ENCODE data around the gene UGT1A5.

UGT1A5 gene

DNA sequence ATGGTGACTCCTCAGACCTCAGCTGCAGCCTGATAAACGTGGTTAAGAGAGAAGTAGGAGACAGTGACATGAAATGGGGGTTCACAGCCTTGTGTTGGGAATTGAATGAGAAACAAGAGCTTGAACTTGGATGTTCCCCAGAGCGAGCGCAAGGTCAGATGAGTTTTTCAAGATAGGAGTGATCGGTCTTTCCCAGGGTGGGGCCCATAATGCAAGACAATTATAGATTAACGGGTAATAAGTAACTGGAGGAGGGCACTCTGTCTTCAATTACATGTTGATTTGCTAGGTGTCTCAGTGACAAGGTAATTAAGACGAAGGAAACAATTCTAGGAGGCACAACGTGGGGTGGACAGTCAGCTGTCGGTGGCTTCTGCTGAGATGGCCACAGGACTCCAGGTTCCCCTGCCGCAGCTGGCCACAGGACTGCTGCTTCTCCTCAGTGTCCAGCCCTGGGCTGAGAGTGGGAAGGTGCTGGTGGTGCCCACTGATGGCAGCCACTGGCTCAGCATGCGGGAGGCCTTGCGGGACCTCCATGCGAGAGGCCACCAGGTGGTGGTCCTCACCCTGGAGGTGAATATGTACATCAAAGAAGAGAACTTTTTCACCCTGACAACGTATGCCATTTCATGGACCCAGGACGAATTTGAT lies at the start of gene UGT1A5:
TSS of gene UGT1A5 (plus strand) at position 297 of the 651 bp plus-strand sequence. CDS start at position 382, 85 bp downstream.
- no peak for DNase-seq

DNA sequence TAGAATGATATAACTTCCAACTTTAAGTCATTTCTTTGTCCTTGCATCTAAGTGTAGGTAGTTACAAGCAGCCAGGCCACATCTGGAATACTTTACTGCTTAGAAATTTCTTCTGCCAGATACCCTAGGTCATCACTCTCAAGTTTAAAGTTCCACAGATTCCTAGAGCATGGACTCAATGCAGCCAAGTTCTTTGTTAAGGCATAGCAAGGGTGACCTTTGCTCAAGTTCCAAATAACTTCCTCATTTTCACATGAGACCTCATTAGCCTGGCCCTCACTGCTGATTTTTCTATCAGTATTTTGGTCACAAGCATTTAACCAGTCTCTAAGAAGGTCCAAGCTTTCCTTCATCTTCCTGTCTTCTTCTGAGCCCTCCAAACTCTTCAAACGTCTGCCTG lies 48.8 kb upstream of the UGT1A5 start:
- no peak for DNase-seq

DNA sequence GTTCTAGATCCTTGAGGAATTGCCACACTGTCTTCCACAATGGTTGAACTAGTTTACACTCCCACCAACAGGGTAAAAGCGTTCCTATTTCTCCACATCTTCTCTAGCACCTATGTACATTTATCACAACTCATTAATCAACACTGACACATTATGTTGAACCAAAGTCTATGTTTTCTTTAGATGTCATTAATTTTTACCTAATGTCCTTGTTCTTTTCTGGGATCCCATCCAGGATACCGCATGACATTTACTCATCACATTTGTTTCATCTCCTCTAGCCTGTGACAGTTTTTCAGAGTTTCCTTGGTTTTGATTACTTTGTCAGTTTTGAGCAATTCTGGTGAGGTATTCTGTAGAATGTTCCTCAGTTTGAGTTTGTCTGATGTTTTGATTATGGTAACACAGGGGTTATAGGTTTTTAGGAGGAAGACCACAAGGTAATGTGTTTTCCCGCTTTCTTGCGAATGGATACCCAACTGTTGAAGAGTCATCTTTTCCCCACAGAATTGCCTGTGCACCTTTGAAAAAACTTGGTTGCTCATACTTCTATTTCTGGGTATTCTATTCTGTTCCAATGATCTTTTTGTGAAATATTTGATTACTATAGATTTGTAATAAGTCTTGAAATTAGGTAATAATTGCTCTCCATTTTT lies 44.0 kb upstream of the UGT1A5 start:
- DNase-seq: no peak

DNA sequence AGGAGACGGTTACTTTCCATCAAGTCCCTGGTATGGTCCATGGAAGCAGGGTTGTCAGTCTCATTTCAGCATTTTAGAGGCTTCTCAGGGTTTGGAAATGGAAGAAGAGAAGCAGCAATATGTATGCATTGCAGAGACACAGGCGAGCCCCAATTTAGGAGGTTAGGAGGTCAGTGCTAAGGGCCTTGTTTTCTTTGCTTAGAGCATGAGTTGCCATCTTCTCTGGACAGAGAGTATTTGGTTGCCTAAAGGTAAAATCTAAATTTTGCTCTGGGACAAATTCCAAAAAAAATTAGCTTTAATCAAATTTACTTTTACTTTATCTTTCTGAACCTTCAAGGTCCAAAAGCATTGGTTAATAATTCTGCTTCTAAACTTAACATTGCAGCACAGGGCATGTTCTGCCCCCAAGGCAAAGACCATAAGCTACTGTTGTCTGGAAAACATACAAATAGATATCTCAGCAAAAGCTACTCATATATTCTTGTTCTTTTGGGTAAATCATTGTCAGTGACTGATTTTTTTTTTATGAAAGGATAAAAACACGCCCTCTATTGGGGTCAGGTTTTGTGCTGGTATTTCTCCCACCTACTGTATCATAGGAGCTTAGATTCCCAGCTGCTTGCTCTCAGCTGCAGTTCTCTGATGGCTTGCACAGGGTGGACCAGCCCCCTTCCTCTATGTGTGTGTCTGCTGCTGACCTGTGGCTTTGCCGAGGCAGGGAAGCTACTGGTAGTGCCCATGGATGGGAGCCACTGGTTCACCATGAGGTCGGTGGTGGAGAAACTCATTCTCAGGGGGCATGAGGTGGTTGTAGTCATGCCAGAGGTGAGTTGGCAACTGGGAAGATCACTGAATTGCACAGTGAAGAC lies 41.2 kb upstream of the UGT1A5 start, which contains the start of gene UGT1A9:
TSS of gene UGT1A9 (plus strand) at position 609 of the 872 bp plus-strand sequence. CDS start at position 646, 37 bp downstream.
- DNase-seq: no peak

DNA sequence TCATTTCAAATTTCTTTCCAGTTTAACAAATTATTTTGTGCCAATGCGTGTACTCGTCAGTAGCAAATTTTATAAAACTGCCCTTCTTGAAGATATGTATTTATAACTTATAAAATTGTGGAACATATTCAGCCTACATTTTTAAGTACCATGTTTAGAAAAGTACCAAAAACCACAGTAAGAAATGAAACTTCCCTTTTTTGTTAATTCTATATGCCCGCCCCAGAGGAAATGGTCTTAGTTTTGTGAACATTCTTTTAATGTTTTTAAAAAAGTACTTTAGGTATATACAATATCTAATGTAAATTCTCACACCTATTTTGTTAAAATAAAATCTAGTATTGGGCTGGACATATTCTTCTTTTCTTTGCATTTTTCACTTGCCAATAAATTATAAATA lies 39.8 kb upstream of the UGT1A5 start:
- DNase-seq: no peak

DNA sequence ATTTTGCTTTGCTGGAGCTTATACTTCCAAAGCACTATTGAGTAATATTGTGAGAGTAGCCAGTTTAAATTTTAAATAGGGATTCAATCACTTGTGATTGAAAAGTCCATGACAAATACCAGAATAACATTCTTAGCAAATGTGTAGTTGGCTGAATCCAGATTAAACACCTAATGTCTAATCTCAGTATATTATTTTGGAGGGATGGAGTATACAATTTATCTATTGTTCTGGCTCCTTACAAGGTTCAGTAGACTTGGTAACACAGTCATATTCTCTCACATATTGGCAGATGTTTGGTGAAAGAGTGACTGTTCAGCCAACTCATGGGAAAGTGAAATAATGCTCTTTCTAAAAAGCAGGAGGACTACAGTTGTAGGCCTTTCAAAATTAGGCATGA lies 38.8 kb upstream of the UGT1A5 start:
- DNase-seq: no peak

DNA sequence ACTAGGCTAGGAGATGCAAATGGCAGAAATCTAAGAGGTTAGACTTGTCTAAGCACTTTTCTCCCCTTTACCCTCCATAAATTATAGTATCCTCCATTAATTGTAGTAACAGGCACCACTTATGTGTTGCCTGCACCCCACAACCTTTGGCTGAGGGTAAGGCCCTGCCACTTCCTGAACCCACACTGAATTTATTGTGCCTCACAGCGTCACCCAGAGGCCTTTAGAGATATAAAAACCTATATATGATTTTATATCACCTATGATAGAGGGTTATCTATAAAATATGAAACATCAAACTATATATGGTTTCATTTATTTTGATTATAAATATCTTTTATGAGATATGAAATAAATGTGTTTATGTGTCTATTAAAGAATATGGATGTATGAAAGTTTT lies 38.4 kb upstream of the UGT1A5 start:
- DNase-seq: no peak

DNA sequence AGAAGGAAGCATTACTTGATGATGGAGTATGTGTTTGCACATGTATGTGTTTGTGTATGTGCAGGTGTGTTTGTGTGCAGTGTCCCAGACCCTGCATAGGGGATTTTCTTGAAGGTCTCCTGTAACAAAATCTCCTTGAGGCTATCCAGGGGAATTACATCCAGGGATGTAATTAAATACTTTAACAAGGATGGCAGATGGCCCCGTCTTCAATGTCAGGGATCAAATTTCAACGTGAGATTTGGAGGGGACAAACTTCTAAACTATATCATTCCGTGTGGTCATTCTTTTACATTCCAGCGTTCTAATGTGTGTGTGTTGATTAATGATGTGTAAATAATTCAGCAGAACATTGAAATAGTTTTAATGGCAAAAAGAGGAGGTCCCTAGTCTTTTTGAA lies 37.7 kb upstream of the UGT1A5 start:
- DNase-seq: no peak

DNA sequence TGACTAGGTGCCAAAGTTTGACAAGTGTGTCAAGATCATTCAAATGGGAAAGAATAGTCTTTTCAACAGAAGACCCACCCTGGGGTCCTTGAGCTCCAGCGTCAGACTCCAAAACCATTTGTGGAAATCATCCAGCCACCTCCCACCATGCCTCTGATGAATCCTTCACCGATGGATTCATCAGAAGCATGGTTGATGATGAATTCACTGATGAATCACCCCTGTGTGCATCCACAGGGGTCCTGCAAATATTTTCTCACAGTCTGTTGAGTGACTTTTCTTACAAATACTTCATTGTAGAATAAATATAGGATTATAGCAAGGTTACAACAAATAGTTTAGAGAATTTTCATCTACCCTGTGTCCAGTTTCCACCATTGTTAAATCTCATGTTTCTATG lies 36.7 kb upstream of the UGT1A5 start:
- DNase-seq: no peak

DNA sequence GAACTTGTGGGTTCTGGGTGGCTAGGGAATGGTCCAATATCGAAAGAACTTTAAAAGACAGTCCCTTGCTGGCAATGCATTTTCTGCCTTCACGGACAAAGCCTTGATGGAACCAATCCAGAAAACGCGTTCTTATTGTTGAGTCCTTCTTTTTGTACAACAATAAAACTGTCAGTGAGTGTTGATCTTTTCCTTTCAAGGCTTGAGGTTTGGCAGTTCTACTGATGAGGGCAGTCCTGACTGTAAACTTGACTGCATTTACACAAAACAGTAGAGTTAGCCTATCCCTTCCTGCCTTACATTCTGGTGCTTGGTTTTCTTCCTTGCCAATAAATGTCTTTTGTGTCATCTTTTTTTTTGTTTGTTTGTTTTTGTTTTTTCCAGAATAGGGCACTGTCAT lies 33.5 kb upstream of the UGT1A5 start:
- no peak for DNase-seq

DNA sequence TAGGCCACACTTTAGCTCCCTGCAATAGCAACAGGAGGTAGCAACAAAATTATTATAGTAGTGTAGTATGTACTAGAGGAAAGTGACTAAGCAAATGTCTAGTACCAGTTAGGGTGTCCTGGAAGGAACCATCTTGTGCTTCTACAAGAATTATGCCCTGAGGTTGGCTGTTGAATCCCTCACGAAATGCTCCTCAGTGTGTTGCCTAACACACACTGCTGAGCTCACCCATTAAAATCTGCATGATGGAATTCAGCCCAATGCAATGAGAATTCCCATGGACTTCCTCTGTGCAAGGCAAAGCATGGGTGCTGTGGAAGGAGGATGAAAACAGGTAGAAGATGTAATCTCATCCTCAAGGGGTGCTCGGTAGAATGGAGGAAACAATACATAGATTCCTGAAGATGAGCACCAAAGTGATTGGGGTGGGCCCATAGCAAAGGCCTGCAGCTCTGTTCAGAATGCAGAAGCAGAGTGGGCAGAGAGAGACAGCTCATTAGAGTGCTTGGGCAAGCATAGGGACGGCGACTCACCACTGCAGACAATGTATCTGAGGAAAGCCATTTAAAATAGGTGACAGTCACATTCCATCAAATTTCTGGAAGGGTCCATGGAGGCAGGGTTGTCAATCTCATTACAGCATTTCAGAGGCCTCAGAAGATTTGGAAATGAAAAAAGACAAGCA lies 32.2 kb upstream of the UGT1A5 start:
- DNase-seq: no peak

DNA sequence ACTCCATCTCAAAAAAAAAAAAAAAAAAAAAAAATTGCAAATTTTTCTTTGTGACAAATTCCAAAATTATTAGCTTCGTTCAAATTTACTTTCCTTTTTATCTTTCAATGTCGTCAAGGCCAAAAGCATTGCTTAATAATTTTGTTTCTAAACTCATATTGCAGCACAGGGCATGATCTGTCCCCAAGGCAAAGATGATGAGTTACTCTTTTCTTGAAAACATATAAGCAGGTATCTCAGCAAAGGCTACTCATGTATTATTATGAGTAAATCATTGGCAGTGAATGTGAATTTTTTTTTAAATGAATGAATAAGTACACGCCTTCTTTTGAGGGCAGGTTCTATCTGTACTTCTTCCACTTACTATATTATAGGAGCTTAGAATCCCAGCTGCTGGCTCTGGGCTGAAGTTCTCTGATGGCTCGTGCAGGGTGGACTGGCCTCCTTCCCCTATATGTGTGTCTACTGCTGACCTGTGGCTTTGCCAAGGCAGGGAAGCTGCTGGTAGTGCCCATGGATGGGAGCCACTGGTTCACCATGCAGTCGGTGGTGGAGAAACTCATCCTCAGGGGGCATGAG lies 31.1 kb upstream of the UGT1A5 start, which contains the start of gene UGT1A7:
TSS of gene UGT1A7 (plus strand) at position 381 of the 579 bp plus-strand sequence. CDS start at position 418, 37 bp downstream.
- DNase-seq: no peak

DNA sequence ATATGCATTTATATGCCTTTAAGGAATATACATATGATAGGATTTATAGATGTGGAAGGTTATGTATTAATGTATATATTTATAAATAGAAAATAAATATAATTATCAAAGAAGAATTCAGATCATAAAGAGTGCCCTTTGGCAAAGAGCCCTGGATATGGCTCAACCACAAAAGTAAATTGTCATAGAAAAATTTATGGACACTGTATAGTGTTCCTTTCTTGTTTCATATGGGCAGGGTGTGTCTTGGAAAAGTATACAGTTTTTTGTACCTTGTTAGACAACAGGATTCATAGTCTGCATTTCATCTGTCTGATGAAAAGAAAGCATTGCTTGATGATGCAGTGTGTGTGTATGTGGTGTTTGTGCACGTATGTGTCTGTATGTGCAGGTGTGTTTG lies 28.1 kb upstream of the UGT1A5 start:
- DNase-seq: no peak

DNA sequence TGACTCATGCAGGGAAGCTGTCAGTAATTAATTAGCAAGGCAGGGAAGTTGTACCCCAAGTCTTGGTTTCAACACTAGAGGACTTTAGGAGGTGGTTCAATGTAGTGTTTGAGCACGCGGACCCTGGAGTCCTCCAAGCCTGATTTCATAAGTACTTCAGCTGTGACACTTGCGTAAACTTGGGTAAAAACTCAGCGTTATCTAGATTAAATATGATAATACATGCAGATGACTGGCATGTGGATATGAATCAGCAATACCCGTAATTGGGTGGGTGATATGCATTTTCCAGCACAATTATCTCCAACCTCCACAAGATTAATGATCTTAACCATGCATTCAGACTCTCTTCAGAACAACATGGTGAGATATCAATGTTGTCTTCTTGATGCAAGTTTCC lies 25.8 kb upstream of the UGT1A5 start:
- no peak for DNase-seq

DNA sequence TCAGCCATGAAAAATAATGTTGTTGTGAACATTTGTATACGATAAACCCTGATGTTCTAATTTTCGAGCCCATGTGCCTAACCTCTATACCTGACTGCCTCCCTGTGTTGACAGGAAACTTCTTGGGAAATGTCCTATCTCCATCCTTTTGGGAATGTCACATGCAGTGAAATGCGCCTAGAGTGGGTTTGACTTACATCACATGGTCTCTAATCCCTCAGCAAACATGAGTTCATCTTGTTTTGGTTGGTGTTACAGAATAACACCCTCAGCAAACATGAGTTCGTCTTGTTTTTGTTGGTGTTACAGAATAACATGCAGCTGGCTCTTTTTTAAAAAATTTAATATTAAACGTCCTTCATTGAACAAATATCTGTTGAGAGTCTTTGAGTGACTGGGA lies 24.4 kb upstream of the UGT1A5 start:
- DNase-seq: no peak

DNA sequence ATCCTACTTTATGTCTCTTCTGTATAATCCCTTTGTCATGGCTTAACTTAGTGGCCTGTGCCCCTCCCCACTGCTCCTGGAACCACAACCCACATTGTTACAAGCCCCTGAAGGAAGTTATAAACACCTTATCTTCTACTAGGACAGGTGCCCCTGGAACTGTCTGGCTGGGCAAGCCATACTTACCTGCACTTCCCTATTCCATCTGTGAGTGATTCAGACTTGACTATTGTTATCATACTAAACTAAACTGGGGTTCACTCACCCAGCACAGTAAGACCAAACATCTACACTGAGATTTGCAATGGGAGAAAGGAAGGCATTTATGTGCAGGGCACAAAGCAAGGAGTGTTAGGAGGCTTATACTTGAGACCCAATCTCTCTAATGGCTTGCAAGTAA lies 23.7 kb upstream of the UGT1A5 start:
- DNase-seq: no peak

DNA sequence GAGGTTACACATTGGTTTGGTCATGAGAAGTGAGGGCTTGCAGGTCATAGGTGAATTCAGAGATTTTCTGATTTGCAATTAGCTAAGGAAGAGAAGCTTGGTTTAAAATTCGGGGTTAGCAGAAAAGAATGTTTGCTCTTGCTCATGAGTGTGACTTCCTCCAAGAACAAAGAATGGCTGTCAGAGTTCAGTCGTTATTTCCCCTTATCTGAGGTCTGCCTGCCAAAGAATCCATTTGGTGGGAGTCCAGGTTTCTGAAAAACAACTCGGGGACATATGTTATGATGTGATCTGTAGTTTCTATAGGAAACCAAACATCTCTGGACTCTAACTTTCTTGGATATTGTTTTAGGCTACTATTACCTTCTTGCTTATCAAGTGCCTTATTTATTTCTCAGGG lies 23.2 kb upstream of the UGT1A5 start:
- DNase-seq: no peak

DNA sequence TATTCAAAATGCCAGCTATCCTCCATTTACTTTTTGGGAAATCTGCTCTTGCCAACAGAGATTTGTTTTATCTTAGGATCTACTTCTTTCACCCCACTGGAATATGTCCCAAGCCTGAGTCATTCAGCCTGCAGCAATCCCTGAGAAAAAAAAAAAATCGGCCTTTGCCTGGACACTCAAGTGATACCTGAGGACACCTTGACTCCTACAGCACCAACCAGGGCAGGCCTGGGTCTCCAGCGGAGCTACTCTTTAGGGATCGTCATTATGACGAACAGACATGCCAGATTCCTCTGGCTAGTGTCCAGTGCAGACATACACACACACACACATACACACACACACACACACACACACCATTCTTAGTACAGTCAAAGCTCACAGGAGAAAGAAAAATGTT lies 22.3 kb upstream of the UGT1A5 start:
- no peak for DNase-seq

DNA sequence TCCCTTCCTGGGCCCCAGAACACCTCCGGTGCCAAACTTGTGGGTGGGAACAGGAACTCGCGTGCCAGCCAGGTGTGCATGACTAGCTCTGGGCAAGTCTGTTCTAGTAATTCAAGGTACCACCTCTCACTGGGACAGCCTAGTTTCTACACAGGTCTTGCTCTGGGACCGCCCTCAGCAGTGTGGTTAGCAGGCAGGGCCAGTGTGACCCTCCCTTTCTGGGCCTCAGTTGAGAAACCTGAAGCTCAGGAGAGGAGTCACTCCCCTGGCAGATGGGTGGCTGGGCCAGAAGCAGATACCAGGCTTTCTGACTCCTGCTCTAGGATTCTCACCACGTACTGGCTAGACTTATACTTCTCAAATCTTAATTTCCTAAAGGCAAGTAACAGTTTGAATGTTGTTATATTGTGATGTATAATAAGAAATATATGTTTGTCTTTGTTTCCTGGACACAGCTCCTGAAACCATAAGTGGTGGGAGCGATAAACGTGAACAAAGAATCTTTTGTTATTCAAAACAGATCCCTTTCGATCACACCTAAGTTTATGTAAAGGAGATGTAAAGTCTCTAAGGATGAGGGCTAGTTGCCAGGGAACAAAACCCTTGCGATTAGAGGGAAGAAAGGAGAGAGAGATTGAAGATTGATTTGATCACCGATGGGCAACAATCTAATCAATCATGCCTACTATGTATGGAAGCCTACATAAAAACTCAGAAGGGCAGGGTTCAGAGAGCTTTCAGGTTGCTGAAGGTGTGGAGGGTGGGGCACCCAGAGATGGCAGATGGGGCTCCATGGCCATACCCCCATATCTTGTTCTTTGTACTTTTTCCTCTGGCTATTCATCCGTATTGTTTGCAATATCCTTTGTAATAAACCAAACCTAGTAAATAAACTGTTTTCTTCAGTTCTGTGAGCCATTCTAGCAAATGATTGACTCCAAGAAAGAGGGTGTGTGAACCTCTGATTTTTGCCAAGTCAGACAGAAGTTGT lies 21.0 kb upstream of the UGT1A5 start:
- DNase-seq: no peak

DNA sequence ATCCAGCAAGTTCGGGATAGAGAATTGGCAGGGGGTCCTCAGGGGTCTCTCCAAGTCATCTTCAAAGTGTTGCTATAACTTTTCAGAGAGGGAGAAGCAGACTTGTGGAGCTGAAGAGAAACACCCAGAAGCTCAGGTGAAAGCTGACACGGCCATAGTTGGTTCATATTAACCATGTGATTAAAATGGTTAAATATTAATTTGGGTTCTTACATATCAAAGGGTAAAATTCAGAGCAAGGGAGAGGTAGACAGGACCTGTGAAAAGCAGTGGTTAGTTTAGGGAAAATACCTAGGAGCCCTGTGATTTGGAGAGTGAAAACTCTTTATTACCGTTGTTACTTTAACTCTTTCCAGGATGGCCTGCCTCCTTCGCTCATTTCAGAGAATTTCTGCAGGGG lies 20.1 kb upstream of the UGT1A5 start, which contains the start of gene UGT1A6:
TSS of gene UGT1A6 (plus strand) at position 243 of the 400 bp plus-strand sequence. CDS start at position 358, 115 bp downstream.
- no peak for DNase-seq

DNA sequence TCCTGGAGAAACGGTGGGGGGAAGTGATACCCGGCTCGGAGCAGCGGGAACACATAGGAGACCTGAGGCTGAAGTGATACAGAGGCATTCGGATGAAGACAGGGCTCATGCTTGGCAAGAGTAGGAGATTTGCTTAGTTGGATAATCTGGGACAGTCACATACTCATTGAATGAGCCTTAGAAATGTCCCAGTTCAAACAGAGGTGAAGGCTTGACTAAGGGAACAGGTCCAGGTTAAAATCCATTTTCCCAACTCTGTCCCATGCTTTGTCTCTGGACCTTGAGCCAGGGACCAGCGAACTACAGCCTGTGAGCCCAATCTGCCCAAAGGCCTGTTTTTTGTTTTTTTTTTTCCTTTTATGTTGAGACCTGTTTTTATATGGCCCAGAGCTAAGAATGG lies 18.7 kb upstream of the UGT1A5 start:
- no peak for DNase-seq

All from T1000 (cell line).